Choroid plexus epithelial cell (primary cell): ENCODE results near the gene SLC41A1.
A peak's percentile ranks its signal among the peaks of the same experiment; 100 is the strongest.

Experiments used
- DNase-seq: peaks from one replicate; pipeline ENCODE4 v3.0.0-alpha.2; 2010; ENCODE audit warnings: low read depth
- H3K4me3 ChIP-seq: 2 replicates; pipeline ENCODE4 v1.5.1; 2011; ENCODE audit warnings: low read depth, mild to moderate bottlenecking, control low read depth, low read length, moderate library complexity
- CTCF ChIP-seq: conservative IDR thresholded peaks from 2 replicates; pipeline ENCODE4 v1.5.1; 2011; ENCODE audit warnings: low read depth, mild to moderate bottlenecking, control low read depth, inconsistent platforms, low read length, moderate library complexity

Gene SLC41A1

GRCh38 chr1:205756552-205756951 is 56.4 kb downstream of the SLC41A1 start:
- TF ChIP-seq CTCF, result no peak
- no peak for DNase-seq
- H3K4me3 ChIP-seq, result no peak overlapping the region

DNA sequence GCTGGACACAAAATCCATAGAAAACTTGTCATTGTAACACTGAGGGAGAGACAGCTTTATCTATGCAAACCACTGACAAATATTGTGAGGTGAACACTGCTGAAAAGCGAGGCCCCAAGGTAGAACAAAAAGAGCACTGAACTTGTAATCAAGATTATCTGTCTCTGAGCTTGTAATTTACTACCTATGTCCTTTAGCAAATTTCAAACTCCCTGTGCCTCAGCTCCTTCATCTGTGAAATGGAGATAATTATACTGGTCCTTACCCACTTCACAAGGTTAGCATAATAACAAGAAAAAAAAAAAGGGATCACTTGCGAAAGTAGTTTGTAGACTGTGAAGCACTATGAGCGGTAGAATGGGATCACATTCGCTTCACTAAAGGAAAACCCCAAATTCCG is 58.1 kb downstream of the SLC41A1 start:
- TF ChIP-seq CTCF, result no peak
- H3K4me3 ChIP-seq, result no peak overlapping the region
- no peak for DNase-seq

DNA sequence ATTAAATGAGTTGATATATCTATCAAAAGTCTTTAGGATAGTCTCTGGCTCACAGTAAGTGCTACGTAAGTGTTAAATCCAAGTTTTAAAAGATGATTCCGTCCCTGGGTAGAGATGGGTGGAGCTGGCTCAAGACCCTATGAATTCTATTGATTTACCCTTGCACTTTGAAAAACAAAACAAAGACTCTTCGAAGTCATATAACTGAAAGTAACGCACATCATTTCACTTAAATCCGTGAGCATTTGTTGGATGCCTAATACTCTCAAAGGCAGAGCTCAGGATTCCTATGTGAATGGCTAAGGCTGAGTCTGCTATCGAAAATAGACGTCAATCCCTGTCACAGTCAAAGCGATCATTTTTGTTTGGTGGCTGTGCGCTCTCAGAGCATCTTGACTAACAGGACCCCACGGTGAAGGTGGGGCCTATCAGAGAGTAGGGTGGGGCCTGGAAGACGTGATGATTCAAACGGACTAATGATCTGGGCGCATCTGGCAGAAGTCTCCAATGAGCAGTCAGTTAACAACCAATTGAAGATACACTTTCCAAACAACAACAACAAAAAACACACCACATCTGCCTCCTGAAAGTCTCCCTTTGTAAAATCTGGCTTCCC is 61.9 kb downstream of the SLC41A1 start:
- no peak for TF ChIP-seq CTCF
- no peak for DNase-seq
- H3K4me3 ChIP-seq, result no peak overlapping the region

- peak within 1 kb of the TSS; percentile 78 for H3K4me3 ChIP-seq
- DNase-seq, result peak; percentile 100
- TF ChIP-seq CTCF, result peak; percentile 53
Measured at GRCh38 chr1:205750138-205751035, 62.6 kb downstream of the SLC41A1 start, which contains the start of gene NUCKS1. NUCKS1 (minus strand) TSS chr1:205750182; CDS start chr1:205749973, 209 bp downstream.

GRCh38 chr1:205749234-205750137 is 63.5 kb downstream of the SLC41A1 start:
- TF ChIP-seq CTCF, result no peak
- peak; percentile 98 for DNase-seq
- peak overlapping the region; percentile 78 for H3K4me3 ChIP-seq

DNA sequence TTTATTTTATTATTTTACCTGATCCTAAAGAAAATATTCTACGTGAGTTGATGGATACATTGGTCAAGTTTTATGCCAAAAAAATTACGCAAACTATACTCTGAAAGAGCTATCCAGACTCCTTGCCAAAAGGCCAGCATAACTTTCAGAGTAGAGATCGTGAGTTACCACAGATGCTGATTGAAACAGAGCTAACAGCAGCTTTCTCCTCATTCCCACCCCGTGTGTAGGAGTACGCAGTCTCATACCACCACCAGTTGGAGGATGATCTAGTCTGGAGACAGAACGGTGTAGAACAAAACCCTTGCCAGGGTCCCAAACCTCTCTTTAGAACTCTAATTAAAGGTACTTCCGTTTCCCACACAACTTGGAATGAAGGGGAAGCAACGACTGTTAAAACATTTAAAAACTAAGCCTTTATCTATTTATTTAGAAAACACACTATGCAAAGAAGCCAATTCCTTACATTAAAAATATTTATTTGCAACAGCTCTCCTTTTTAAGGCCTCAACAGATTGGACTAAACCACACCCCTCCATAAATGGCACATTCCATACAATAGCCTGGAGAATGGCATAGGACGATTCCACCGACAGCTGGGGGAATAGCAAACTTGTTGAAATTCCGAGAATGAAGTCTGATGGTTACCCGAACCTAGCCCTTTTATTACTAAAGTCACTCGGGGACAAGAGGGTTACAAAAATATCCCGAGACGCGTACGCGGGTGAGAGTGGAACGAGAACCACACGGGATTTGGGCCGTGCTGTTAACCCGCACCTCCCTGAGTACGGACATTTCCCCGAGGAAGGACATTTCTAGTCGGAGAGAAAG is 64.4 kb downstream of the SLC41A1 start:
- peak overlapping the region; percentile 78 for H3K4me3 ChIP-seq
- DNase-seq, result peak; percentile 87
- TF ChIP-seq CTCF, result no peak
